GM12892 (cell line): ENCODE measurements around the gene MOG.

Source experiments
- POLR2A ChIP-seq: IDR thresholded peaks from 2 replicates; pipeline ENCODE4 v1.6.1; 2011; ENCODE audit warnings: low read depth, low read length, control low read depth
- POLR2AphosphoS5 ChIP-seq: IDR thresholded peaks from 2 replicates; pipeline ENCODE4 v1.6.1; 2011; ENCODE audit warnings: low read depth, low read length, control low read depth

- TF ChIP-seq POLR2A, result no peak
- TF ChIP-seq POLR2AphosphoS5, result no peak
Measured at GRCh38 chr6:29681811-29682210, 24.9 kb downstream of the MOG start.
